Activated CD8-positive, alpha-beta memory T cell treated with anti-CD3 and anti-CD28 coated beads, Interleukin-2, amount 50 U/mL, for 24 hours (primary cell): ENCODE data around the gene PATE1.

Experiments
- DNase-seq: peaks from one replicate; pipeline ENCODE4 v3.0.0-alpha.2; 2020; ENCODE audit errors: extremely low read depth

The PATE1 gene

DNA sequence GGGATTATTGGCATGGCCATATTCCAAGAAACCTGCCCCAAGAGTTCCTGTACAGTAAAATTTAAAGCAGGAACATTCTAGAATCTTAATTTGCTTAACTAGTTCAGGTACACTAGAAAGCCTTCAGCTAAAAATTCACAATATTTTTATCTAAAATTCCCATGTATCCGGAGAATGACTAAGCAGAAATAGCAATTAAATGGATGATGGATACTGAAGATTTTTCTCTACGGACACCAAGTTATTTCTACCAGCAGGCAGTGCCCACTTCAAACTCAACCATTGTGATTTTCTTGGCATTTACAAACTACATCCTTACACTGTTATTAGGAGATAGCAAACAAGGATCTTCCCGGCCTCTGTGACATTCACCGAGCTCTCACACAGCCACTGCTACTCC, 44.7 kb downstream of the PATE1 start:
- no peak for DNase-seq

DNA sequence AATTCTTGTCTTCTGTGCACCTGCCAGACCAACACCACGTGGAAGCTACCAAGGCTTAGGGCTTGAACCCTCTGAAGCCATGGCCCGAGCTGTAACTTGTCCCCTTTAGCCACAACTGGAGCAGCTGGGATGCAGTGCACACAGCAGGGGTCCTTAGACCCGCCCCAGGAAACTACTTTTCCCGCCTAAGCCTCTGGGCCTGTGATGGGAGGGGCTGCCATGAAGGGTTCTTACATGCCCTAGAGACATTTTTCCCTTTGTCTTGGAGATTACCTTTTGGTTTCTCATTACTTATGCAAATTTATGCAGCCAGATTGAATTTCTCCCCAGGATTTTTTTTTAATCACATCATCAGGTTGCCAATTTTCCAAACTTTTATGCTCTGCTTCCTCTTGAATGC, 51.6 kb downstream of the PATE1 start:
- no peak for DNase-seq
